Daoy (cell line): ENCODE data around the gene MOB3A. TPM values are rescaled to one million over a fixed set of nuclear protein-coding genes. Genes with fewer than 3 reads are reported as not detected.
A peak's percentile ranks its signal among the peaks of the same experiment; 100 is the strongest.
"Not testable (repeated sequence)": the region's sequence is repeated elsewhere in the genome, so short reads cannot be mapped to it uniquely, and the experiment has no call there.

Source experiments
- DNase-seq: peaks from one replicate; pipeline ENCODE4 v3.0.0-alpha.2; 2015; ENCODE audit warnings: low read depth
- total RNA-seq: library from RNA; depleted of rRNA; stranded (reverse); fragments of >200 nt; shearing (Covaris generic); gene quantifications from 2 replicates; pipeline ENCODE4 v1.2.3, GENCODE V29; 2014; rRNA removed

MOB3A gene
- total RNA-seq, result 11.1 and 13.5 TPM in 2 replicates

DNA sequence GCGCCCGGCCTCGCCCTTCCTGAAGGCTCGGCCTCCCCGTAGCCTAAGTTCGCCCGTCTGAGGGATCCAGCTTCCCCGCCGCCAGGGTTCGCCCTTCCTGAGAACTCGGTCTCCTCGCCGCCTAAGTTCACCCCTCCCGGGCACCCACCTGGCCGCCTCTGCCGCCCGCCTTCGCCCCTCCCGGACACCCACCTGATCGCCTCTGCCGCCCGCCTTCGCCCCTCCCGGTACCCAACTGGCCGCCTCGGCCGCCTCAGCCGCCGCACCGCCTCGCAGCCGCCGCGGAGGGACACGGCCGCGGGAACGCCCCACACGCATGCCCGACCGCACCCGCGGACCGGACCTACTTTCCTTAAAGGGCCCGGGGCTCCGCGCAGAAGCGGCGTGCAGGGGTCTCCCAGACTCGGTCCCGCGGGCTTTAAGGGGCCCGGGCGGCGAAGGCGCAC lies at the start of gene MOB3A:
TSS of gene MOB3A (minus strand) at position 293 of the 446 bp plus-strand sequence. CDS start 17,766 bp downstream, outside the sequence.
- peak; percentile 94 for DNase-seq

DNA sequence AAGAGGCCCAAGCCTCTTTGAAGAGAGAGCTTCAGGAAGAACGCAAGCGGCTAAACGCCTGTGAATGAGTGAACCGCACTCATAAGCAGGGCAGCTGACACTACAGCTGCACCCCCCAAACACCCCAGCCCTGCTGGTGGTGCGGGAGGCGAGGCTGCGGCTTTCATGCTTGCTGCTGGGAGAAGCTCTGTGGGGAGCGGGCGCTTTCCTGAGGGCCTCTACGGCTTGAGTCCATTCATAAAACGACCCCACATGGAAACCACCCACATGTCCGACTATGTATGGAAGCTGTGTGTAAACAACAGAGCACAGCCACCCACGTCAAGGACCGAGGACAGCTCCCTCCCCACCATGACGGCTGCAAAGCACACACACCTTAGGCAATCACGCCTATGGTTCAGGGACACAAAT lies 49.7 kb upstream of the MOB3A start:
- DNase-seq, result no peak

DNA sequence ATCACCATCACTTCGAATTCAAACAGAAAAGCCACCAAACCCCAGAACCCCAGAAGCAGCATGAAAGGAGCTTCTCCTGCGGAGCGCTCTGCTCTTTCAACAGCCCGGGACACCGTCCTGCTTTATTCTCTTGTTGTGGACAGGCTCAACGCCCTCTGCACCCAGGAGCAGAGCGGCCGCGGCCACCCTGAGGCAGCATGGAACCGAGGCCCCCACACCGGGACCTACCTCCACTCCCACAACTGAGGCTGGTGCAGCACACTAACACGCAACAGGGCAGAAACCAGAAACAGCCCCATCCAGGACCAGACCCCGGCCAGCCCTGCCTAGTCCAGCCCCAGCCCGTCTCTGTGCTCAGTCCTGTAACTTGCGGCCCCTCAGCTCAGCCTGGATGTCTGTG lies 48.1 kb upstream of the MOB3A start:
- no peak for DNase-seq

DNA sequence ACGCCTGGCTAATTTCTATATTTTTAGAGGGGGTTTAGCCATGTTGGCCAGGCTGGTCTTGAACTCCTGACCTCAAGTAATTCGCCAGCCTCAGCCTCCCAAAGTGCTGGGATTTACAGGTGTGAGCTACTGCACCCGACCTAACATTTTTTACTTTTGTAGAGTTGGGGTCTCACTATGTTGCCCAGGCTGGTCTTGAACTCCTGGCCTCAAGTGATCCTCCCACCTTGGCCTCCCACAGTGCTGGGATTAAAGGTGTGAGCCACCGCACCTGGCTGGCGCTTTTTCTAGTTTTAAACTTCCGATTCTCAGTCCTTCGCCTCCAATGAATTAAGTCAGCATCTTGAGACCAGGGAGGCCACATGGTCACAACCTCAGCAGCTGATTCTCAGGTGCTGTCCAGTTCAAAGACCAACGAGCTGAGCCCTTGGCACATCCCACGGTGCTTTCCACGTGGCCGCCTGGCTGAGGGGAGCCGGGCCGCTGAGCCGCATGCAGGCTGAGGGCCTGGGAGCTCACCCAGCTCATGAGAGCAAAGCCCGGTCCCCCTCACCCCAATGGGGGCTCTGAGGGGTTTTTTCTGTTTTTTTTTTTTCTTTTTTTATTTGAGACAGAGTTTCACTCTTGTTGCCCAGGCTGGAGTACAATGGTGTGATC lies 46.2 kb upstream of the MOB3A start:
- no peak for DNase-seq

DNA sequence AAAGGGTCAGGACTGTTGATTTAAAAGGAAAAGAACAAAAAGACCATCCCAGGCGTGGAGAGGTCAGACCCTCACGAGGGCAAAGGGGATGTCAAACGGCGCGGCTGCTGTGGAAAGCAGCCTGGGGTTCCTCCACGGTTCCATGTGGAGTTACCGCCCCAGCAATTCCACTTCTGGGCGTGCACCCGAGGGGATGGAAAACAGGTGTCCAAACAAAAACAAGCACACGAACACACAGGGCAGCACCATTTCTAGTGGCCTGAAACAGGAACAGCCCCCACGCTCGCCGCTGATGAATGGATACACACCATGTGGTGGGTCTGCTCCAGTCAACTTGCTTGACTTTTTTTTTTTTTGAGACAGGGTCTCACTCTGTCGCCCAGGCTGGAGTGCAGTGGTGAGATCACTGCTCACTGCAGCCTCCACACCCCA lies 44.0 kb upstream of the MOB3A start:
- no peak for DNase-seq

DNA sequence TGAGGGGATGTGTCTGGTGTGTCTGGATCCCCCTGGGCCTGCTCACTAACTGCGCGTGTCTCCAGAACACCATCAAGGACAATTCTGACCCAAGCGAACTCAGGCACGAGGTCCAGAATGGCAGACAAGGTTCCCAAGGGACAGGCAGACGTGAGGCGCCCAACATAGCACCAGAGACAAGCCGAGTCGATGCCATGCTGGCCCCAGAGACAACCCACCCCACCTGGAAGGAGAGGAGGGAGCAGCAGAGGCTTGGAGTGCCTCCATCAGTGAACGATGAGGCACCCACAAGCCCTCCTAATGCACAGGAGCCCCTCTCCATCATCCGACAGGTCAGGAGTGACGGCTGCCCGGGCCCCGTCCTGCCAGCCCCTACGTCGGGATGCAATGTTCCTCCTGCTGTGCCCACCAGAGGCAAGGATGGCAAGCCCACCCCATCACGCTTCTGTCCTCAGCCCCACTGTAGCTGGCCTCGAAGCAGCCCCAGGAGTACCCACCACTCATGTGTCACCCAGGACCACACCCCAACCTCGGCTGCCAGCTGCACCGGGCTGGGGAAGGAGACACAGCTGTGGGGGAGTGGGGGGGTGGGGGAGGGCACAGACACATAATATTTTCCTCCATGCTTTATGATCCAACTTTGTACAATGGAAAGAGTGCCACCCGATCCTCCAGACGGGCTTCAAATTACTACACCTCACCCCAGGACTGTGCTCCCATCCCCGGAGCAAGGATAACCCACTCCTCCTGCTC lies 43.4 kb upstream of the MOB3A start:
- DNase-seq, result no peak

DNA sequence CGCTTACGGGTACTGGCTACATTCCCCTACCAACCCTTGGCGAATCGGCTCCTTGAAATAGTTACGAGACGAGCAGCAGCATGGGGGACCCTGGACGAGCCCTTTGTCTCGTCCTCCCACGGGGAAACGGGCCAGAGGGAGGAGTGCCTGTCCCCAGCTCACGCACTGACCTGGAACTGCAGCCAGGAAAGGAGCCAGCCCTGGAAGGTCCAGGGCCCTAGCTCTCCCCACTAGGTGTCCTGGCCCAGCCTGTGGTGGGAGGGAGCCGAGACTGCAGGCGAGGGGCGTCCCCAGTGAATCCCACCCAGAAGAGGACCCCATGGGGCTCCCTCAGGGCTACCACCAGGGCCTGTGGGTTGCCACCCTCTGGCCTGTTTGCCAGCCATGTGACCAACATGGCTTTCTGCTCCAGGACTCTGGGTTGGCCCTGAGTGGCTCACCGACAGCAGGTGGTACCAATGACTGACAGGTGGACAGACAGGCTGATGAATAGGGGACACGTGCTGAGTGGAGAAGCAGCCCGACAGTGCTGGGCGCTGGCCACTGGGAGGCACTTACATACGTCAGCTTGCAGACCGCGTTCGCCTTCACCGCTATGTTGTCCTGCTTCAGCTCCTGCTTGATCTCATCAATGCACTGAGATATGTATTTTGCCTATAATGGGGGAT lies 42.1 kb upstream of the MOB3A start:
- DNase-seq, result no peak

DNA sequence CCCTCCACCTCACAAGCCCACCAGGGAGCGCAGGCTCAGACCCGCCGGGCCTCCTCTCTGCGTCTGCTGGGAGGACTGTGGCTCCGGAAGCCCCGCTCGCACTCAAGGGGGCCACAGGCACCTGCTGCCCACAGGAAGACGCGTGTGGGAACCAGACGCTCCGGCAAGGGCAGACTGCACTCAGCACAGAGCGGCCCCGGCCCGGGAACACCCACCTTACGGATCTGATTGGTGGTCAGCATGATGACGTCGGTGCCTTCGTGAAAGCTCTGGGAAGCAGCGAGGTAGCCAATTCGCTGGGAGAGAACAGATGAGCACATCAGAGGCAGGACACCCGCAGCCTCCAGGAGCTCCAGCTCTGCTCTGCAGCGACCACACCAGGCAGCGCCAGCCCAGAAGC lies 40.7 kb upstream of the MOB3A start:
- no peak for DNase-seq

DNA sequence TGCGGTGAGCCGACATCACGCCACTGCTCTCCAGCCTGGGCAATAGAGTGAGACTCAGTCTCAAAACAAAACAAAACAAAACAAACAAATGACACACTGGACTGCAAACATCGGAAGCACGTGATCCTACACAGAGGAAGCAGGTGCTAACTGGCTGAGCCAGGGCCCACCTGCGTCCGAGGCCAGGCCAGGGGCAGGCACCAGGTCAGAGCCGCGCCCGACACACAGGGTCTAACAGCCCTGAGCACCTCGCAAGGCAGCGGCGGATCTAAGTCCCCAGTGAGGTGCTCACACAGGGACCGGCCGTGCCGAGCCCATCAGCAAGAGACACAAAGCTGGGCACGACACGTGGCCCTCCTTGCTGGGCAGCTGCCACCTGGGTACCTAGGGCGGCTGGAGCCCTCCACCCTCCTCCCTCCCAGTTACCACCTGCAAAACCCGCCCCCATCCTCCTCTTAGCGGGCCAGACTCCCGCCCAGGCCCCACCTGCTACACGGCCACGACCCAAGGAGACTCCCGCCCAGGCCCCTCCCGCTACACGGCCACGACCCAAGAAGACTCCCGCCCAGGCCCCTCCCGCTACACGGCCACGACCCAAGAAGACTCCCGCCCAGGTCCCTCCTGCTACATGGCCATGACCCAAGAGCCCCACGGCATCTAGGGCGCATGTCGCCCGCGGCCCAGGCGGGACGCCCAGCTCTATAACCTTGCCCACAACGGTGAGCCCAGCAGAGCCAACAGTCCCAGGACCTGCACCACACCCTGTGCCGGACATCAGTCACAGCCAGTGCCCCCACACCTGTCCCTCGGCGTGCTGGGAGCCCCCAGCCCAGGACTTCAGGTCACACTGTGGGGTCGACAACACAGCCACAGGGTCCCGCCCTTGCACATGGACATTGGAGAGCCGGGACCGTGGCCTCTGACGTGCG lies 39.6 kb upstream of the MOB3A start:
- DNase-seq, result no peak

DNA sequence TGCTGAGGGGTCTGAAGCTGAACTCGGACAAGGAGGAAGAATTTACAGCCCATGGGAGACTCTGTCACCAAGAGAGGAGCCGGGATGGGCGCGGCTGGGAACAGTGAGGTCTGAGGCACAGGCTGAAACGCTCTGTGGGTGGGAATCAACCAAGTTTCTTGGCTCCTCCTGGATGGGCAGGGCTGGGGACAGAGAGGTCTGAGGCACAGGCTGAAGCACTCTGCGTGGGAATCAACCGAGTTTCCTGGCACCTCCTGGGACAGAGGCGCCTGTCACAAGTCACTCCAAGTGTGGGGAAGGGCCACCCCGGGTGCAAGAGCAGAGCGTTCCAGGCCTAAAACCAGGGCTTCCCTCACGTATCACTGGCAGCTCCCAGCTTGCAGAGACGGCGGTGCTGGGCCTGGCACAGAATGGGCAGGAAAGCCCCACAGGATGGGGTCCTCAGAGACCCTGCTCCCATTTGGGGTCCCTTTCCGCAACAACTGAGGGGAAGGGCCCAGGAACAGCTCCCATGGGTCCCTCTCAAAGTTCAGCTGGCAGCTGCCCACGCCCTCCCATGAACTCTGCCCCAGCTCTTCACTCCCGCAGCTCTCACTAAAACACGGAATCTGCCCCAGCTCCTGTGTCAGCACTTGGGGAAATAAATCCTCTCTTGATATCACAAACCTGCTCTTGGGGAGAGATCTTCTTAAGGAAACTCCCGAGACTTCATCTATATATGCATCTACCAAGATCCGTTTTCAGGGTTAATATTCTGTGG lies 36.8 kb upstream of the MOB3A start:
- DNase-seq, result no peak

DNA sequence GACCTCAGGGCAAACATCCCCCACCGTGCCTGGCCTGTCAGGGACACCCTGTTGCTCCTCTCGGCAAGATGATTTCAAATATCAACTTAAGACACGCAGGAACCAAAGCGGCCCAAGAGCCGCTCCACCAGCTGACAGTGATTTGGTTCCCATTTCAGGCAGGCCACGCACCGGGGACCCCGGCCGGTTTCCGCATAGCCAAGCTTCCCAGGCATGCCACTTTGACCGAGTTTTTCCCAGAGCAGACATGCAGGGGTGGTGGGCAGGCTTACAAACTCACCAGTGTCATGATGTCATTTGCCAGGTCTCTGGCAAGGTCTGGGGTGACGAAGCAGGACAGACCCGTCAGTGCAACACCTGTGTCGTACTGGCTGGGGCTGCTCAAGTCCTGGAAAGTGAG lies 36.1 kb upstream of the MOB3A start:
- no peak for DNase-seq

DNA sequence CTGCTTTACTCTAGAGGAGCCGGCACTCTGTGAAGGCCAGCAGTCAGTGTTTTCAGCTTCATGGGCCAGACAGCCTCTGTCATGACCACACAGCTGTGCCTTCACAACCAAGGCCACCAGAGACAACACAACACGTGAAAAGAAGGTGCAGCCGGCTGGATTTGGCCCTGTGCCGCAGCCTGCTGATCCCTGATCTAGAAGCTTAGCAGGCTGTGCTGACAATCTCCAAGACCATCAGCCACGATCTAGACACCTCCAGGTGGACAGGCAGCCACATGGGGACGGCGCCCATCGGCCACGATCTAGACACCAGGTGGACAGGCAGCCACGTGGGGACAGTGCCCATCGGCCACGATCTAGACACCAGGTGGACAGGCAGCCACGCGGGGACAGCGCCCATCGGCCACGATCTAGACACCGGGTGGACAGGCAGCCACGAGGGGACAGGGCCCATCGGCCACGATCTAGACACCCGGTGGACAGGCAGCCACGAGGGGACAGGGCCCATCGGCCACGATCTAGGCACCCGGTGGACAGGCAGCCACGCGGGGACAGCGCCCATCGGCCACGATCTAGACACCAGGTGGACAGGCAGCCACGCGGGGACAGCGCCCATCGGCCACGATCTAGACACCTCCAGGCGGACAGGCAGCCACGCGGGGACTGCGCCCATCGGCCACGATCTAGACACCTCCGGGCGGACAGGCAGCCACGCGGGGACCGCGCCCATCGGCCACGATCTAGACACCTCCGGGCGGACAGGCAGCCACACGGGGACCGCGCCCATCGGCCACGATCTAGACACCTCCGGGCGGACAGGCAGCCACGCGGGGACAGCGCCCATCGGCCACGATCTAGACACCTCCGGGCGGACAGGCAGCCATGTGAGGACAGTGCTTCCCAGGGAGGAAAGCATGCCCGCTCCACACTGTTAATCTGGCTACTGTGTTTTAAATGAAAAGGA lies 35.2 kb upstream of the MOB3A start:
- DNase-seq, result not testable (repeated sequence)

DNA sequence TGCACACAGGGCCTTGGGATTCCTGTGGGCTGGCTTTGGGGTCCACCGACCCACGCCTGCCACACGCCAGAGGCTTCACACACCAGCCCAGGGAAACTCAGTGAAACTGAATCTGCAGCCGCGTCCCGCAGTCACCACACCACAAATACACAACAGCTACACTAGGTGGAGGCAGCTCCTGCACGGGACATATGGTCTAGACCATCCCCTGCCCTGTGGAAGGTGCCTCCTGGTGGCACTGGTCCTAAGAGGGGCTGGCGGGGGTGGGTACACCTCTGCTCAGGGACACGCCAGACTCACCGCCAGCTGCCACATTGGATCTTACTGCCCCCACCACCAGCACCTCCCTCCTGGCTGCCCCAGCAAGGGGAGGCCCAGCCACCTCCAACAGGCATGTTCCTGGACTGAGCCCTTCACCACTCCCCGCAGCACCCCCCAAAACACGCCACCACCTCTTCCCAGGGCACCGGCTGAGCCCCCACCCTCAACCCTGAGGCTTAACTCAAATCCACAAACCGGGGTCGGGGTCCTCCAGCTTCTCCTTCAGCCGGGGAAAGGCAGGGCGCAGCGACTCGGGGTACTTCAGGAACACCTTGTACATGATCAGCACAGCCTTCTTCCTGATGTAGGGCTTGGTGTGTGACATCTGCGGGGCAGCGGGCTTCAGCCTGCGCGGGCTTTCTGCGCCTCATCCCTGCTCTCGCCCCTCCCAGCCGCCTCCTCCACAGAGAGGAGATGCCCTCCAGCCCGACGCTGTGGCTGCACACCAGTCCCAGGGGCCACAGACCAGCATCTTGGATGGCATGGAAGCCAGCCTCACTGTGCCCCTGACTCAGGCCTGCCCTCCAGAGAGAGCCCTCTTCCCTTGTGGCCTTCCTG lies 34.0 kb upstream of the MOB3A start:
- no peak for DNase-seq

DNA sequence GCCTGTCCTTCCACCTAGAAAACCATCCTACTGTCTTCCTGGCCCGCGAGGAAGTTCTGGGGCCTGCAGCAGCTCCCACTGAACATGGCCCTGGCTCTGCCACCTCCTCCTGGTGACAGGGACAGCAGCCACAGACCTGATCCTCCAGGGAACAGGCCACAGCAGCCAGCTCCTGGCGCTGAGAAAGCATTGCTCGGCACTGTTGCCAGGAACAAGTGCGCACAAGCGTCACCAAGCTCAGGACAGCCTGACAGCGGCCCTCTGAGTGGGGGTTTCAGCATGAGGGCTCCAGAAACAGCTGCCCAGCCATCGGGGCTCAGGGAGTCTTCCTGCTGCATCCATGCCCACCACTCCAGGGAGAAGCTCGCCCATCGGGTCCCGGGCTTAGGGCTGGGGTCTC lies 33.4 kb upstream of the MOB3A start:
- no peak for DNase-seq

DNA sequence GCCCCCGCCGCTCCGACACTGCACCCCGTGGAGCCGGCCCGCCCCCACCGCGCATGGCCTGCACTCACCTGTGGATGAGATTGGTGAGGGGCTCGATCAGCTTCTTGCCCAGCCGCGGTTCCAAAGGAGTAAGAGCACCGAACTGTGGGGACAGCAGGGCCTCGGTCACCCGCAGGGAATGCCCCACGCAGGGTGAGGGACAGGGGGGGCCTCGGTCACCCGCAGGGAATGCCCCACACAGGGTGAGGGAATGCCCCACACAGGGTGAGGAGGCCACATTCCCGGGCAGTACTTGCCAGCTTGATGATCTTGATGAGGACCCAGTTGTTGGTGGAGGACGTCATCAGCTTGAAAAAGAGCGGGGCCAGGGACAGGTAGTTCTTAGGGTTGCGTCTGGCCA lies 32.9 kb upstream of the MOB3A start:
- no peak for DNase-seq

DNA sequence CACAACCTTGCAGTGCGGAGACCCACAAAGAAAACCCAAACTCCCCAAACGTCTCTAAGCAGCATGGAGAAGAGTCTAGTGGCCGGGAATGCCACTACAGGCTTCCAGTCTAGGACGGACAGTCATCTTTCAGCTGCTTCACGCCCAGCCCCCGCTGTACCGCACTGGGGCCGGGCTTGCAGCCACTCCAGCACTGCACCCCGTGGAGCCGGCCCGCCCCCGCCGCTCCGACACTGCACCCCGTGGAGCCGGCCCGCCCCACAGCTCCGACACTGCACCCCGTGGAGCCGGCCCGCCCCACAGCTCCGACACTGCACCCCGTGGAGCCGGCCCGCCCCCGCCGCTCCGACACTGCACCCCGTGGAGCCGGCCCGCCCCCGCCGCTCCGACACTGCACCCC lies 32.1 kb upstream of the MOB3A start:
- DNase-seq, result not testable (repeated sequence)

DNA sequence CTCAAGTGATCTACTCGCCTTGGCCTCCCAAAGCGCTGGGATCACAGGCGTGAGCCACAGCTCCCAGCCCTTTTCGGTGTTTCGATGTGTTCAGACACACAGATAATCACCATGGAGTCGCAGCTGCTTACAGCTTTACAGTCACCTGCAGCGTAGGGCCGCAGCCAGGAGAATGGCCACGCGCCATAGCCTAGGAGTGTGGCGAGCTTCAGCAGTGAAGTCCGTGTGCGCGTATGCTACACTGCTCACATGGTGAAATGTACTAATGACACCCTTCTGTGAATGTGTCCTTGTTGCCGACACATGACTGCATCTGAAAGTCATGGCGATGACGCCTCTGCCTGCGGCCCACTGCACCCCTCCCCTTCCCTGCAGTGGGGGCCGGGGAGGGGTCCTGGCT lies 31.6 kb upstream of the MOB3A start:
- DNase-seq, result no peak

DNA sequence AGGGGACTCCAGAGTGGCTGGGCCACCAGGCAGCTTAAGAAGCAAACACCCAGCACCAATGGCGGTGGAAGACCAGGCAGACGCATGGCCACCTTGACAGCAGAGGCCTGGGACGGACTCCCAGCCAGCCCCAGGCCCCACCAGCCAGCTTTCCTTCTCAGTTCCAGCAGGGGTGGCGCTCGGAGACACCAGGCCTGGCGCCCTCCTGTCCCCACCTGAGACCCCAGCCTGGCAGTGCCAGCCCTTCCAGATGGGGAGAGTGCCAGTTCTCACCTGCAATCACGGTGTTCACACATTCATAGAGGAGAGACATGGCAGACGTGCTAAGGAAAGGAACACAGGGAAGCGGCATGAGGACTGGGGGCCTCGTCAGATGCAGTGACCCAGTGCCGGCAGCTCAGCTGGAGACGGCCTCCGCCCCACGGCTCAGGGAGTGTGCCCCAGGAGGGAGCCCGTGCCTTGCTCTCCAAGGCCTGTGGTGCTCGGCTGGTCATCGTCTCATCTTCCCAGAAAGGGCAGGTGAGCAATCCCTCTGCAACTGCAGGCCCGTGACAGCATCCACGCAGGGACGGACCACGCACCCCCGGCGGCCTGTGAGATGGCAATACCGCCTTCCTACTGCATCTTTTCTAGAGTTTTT lies 30.9 kb upstream of the MOB3A start:
- no peak for DNase-seq
